HCT116 (cell line): ENCODE measurements around the gene SLC6A19.

Experiments used
- SIN3A ChIP-seq: IDR thresholded peaks from 2 replicates; pipeline ENCODE4 v1.6.1; 2012; ENCODE audit warnings: low read depth
- YY1 ChIP-seq: IDR thresholded peaks from 2 replicates; pipeline ENCODE4 v1.6.1; 2011; ENCODE audit warnings: low read length, low read depth, moderate library complexity, mild to moderate bottlenecking; ENCODE audit not compliant: insufficient replicate concordance; ENCODE audit errors: extremely low read depth
- TF ChIP-seq, protein P1 (sequence below), 3 experiments: fragments of 200-600 bp in 1 of 3; sonication (generic) in 1 of 3; IDR thresholded peaks in 2 of 3; conservative IDR thresholded peaks in 1 of 3; 2 replicates each; pipeline ENCODE4 v1.5.1; 2012 to 2017; ENCODE audit warnings: low read depth in 2 of 3, low read length in 2 of 3, antibody characterized with exemption in 1 of 3, borderline replicate concordance in 1 of 3, control low read depth in 1 of 3, mild to moderate bottlenecking in 1 of 3, mixed read lengths in 1 of 3, mixed run types in 1 of 3, moderate library complexity in 1 of 3; ENCODE audit not compliant: insufficient read depth in 1 of 3
- TF ChIP-seq, protein P2 (sequence below): IDR thresholded peaks from 2 replicates; pipeline ENCODE4 v1.6.1; 2012

DNA sequence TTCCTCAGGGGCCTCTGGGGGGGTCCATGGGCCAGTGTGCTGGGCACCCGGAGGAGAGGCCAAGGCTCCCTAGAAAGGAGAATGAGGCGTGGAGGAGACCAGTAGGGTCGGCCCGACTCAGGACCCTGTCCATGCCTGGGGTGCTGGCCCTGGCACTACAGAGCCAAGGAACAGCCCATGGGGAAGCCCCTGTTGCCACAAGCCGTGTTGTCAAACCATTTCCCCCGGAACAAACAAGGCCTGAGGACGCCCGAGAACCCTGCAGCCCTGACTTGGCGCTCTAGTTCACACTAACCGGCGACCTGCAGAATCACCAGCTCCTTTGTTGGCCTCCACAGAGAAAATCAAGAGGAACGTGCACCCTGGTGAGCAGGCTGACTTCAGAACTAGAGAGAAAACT is 48.0 kb upstream of the SLC6A19 start:
- TF ChIP-seq, protein P1, sequence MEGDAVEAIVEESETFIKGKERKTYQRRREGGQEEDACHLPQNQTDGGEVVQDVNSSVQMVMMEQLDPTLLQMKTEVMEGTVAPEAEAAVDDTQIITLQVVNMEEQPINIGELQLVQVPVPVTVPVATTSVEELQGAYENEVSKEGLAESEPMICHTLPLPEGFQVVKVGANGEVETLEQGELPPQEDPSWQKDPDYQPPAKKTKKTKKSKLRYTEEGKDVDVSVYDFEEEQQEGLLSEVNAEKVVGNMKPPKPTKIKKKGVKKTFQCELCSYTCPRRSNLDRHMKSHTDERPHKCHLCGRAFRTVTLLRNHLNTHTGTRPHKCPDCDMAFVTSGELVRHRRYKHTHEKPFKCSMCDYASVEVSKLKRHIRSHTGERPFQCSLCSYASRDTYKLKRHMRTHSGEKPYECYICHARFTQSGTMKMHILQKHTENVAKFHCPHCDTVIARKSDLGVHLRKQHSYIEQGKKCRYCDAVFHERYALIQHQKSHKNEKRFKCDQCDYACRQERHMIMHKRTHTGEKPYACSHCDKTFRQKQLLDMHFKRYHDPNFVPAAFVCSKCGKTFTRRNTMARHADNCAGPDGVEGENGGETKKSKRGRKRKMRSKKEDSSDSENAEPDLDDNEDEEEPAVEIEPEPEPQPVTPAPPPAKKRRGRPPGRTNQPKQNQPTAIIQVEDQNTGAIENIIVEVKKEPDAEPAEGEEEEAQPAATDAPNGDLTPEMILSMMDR (IDR thresholded peaks at IDR 0.05 in 2 of 3, conservative IDR thresholded peaks at IDR 0.05 in 1 of 3; ENCODE audit: borderline replicate concordance in 1 of 3, insufficient read depth in 1 of 3, low read depth in 2 of 3, low read length in 2 of 3) = no peak
- TF ChIP-seq SIN3A (no peak), YY1 (no peak)
- TF ChIP-seq, protein P2, sequence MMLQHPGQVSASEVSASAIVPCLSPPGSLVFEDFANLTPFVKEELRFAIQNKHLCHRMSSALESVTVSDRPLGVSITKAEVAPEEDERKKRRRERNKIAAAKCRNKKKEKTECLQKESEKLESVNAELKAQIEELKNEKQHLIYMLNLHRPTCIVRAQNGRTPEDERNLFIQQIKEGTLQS = no peak
